Upper lobe of right lung (tissue), 1 donor: ENCODE measurements around the gene KLF7. TPM values are rescaled to one million over a fixed set of nuclear protein-coding genes. Genes with fewer than 3 reads are reported as not detected.

Experiments
- ATAC-seq: fragments of 200-7000 bp; cut with Tn5 transposase; one replicate; pipeline ENCODE4 v1.9.1; 2020; ENCODE audit warnings: mild to moderate bottlenecking, moderate library complexity
- DNase-seq: peaks from one replicate; pipeline ENCODE4 v3.0.0-alpha.2; 2020
- H3K27ac ChIP-seq: fragments of 200-600 bp; one replicate; pipeline ENCODE4 v1.8.0; 2022
- H3K27me3 ChIP-seq: fragments of 200-600 bp; one replicate; pipeline ENCODE4 v1.8.0; 2022; ENCODE audit warnings: mild to moderate bottlenecking
- H3K36me3 ChIP-seq: fragments of 200-600 bp; one replicate; pipeline ENCODE4 v1.8.0; 2022
- H3K4me1 ChIP-seq: fragments of 200-600 bp; one replicate; pipeline ENCODE4 v1.8.0; 2022
- H3K4me3 ChIP-seq: fragments of 200-600 bp; one replicate; pipeline ENCODE4 v1.8.0; 2022; ENCODE audit warnings: mild to moderate bottlenecking
- H3K9me3 ChIP-seq: fragments of 200-600 bp; one replicate; pipeline ENCODE4 v1.8.0; 2022
- CTCF ChIP-seq: fragments of 200-600 bp; IDR thresholded peaks from one replicate; pipeline ENCODE4 v1.8.0; 2022; ENCODE audit warnings: antibody characterized with exemption
- intact Hi-C: fragments of 100-400 bp; cut with DNase I; formaldehyde crosslinking; loops from one replicate; pipeline ENCODE4 v1.11.0; 2022
- total RNA-seq: library from RNA; stranded (reverse); fragmentation: NEBNext Ultra II Directional; extraction: Animal tissue kit (Norgen Biotek cat#: 25700); gene quantifications from one replicate; pipeline ENCODE4 v1.2.1, GENCODE V29; 2021
- donor health status: DM: no; HTN: yes; CAD: no; lungs with severe emphysema.

Gene KLF7
- total RNA-seq, 1 donor from 2014 or later, result 62.1 TPM

GRCh38 chr2:207153266-207153975, 12.3 kb downstream of the KLF7 start:
- ATAC-seq (no peak), DNase-seq (no peak)
- intact Hi-C loops, result no loop called here
- no peaks in the 10 kb centered on the region for H3K9me3 ChIP-seq
- no peaks in the 10 kb centered on the region for H3K27me3 ChIP-seq
- H3K4me1 ChIP-seq, result peaks cover 86% of the 10 kb centered on the region
- no peak overlapping the region for H3K4me3 ChIP-seq
- no peak for TF ChIP-seq CTCF
- no peaks in the 10 kb centered on the region for H3K36me3 ChIP-seq
- H3K27ac ChIP-seq, result no peak overlapping the region

GRCh38 chr2:207151048-207151447, 14.7 kb downstream of the KLF7 start:
- no peak for TF ChIP-seq CTCF
- H3K9me3 ChIP-seq, result no peaks in the 10 kb centered on the region
- H3K27me3 ChIP-seq, result no peaks in the 10 kb centered on the region
- H3K27ac ChIP-seq, result no peak overlapping the region
- ATAC-seq, result no peak
- DNase-seq, result no peak
- H3K4me3 ChIP-seq, result no peak overlapping the region
- intact Hi-C loops, result no loop called here
- no peaks in the 10 kb centered on the region for H3K36me3 ChIP-seq
- peaks cover 78% of the 10 kb centered on the region for H3K4me1 ChIP-seq

- peaks cover 70% of the 10 kb centered on the region for H3K4me1 ChIP-seq
- no peaks in the 10 kb centered on the region for H3K36me3 ChIP-seq
- no peak for TF ChIP-seq CTCF
- no peak overlapping the region for H3K27ac ChIP-seq
- no peak for ATAC-seq
- no peaks in the 10 kb centered on the region for H3K9me3 ChIP-seq
- DNase-seq, result no peak
- intact Hi-C loops, result no loop called here
- H3K27me3 ChIP-seq, result no peaks in the 10 kb centered on the region
- H3K4me3 ChIP-seq, result no peak overlapping the region
These were observed 15.5 kb downstream of the KLF7 start for GRCh38 chr2:207150284-207150683.

- intact Hi-C loops, result no loop called here
- Histone ChIP-seq H3K27ac (no peak overlapping the region), H3K9me3 (no peaks in the 10 kb centered on the region), H3K27me3 (no peaks in the 10 kb centered on the region), H3K36me3 (no peaks in the 10 kb centered on the region), H3K4me1 (peaks cover 76% of the 10 kb centered on the region), H3K4me3 (no peak overlapping the region)
- ATAC-seq, result peak; percentile 52
- DNase-seq, result no peak
- TF ChIP-seq CTCF, result no peak
These were observed 16.2 kb downstream of the KLF7 start for GRCh38 chr2:207149249-207150213.

- intact Hi-C loops, result no loop called here
- Histone ChIP-seq H3K4me3 (no peak overlapping the region), H3K27me3 (no peaks in the 10 kb centered on the region), H3K27ac (no peak overlapping the region), H3K4me1 (peaks cover 70% of the 10 kb centered on the region), H3K9me3 (no peaks in the 10 kb centered on the region), H3K36me3 (no peaks in the 10 kb centered on the region)
- no peak for TF ChIP-seq CTCF
- DNase-seq (no peak), ATAC-seq (no peak)
These were observed 17.7 kb downstream of the KLF7 start for GRCh38 chr2:207148020-207148419.
